RWPE2 (cell line): Measurements from ENCODE around the gene SNW1.
"Not testable (repeated sequence)": the region's sequence is repeated elsewhere in the genome, so short reads cannot be mapped to it uniquely, and the experiment has no call there.

Experiments used
- ATAC-seq: fragments of 200-7000 bp; cut with Tn5 transposase; 3 replicates; pipeline ENCODE4 v1.9.1; 2021; ENCODE audit warnings: low read depth
- DNase-seq: peaks from one replicate; pipeline ENCODE4 v3.0.0-alpha.2; 2020; ENCODE audit warnings: low spot score
- H3K27ac ChIP-seq: fragments of 450-650 bp; 2 replicates; pipeline ENCODE4 v1.5.1; 2017; ENCODE audit warnings: mild to moderate bottlenecking; ENCODE audit not compliant: poor library complexity, severe bottlenecking
- H3K27me3 ChIP-seq: fragments of 250-450 bp; sonication (Bioruptor Pico); 2 replicates; pipeline ENCODE4 v1.5.1; 2021; ENCODE audit warnings: mild to moderate bottlenecking, moderate library complexity; ENCODE audit not compliant: insufficient read depth, poor library complexity, severe bottlenecking
- H3K36me3 ChIP-seq: fragments of 250-450 bp; sonication (Bioruptor Pico); 2 replicates; pipeline ENCODE4 v1.5.1; 2020; ENCODE audit warnings: low read depth, mild to moderate bottlenecking, moderate library complexity
- H3K4me1 ChIP-seq: fragments of 250-450 bp; sonication (Bioruptor Pico); 2 replicates; pipeline ENCODE4 v1.5.1; 2021; ENCODE audit warnings: mild to moderate bottlenecking, moderate library complexity; ENCODE audit not compliant: insufficient read depth, poor library complexity, severe bottlenecking
- H3K4me3 ChIP-seq: fragments of 250-450 bp; sonication (Bioruptor Pico); 2 replicates; pipeline ENCODE4 v1.5.1; 2021; ENCODE audit warnings: mild to moderate bottlenecking, moderate library complexity; ENCODE audit not compliant: severe bottlenecking
- H3K9me3 ChIP-seq: fragments of 250-450 bp; sonication (Bioruptor Pico); 2 replicates; pipeline ENCODE4 v1.5.1; 2021; ENCODE audit warnings: mild to moderate bottlenecking, moderate library complexity; ENCODE audit not compliant: severe bottlenecking
- CTCF ChIP-seq: fragments of 450-650 bp; IDR thresholded peaks from one replicate; pipeline ENCODE4 v1.5.1; 2017; ENCODE audit warnings: mild to moderate bottlenecking, moderate library complexity; ENCODE audit not compliant: poor library complexity, severe bottlenecking

The SNW1 gene

GRCh38 chr14:77790566-77791224 lies 29.7 kb upstream of the SNW1 start:
- H3K4me1 ChIP-seq, result no peaks in the 10 kb centered on the region
- no peak for TF ChIP-seq CTCF
- H3K36me3 ChIP-seq, result no peaks in the 10 kb centered on the region
- ATAC-seq (peak; percentile 68), DNase-seq (no peak)
- no peak overlapping the region for H3K27ac ChIP-seq
- H3K27me3 ChIP-seq, result no peaks in the 10 kb centered on the region
- H3K9me3 ChIP-seq, result no peaks in the 10 kb centered on the region
- no peak overlapping the region for H3K4me3 ChIP-seq

- Histone ChIP-seq H3K36me3 (no peaks in the 10 kb centered on the region), H3K27ac (no peak overlapping the region), H3K27me3 (no peaks in the 10 kb centered on the region), H3K9me3 (no peaks in the 10 kb centered on the region), H3K4me3 (no peak overlapping the region), H3K4me1 (no peaks in the 10 kb centered on the region)
- no peak for DNase-seq
- no peak for ATAC-seq
- no peak for TF ChIP-seq CTCF
Measured at GRCh38 chr14:77786148-77786547, 25.2 kb upstream of the SNW1 start.

GRCh38 chr14:77782202-77782601 lies 21.2 kb upstream of the SNW1 start:
- Histone ChIP-seq H3K4me3 (no peak overlapping the region), H3K36me3 (no peaks in the 10 kb centered on the region), H3K27ac (no peak overlapping the region), H3K9me3 (no peaks in the 10 kb centered on the region), H3K4me1 (no peaks in the 10 kb centered on the region), H3K27me3 (no peaks in the 10 kb centered on the region)
- no peak for TF ChIP-seq CTCF
- DNase-seq (no peak), ATAC-seq (no peak)

GRCh38 chr14:77773966-77774365 lies 13.0 kb upstream of the SNW1 start:
- not testable (repeated sequence) for DNase-seq, H3K9me3 ChIP-seq, H3K4me1 ChIP-seq, ATAC-seq, H3K36me3 ChIP-seq, H3K27ac ChIP-seq, H3K27me3 ChIP-seq, H3K4me3 ChIP-seq

- DNase-seq, H3K27me3 ChIP-seq, ATAC-seq, H3K9me3 ChIP-seq, H3K4me1 ChIP-seq, H3K27ac ChIP-seq, H3K4me3 ChIP-seq, H3K36me3 ChIP-seq: not testable (repeated sequence)
Measured at GRCh38 chr14:77768442-77769069, 7.6 kb upstream of the SNW1 start.

GRCh38 chr14:77763978-77764377 lies 3.0 kb upstream of the SNW1 start:
- no peak overlapping the region for H3K27ac ChIP-seq
- no peak for TF ChIP-seq CTCF
- H3K4me1 ChIP-seq, result peaks cover 8% of the 10 kb centered on the region
- no peak overlapping the region for H3K4me3 ChIP-seq
- no peaks in the 10 kb centered on the region for H3K9me3 ChIP-seq
- H3K36me3 ChIP-seq, result peaks cover 6% of the 10 kb centered on the region
- no peak for ATAC-seq
- no peaks in the 10 kb centered on the region for H3K27me3 ChIP-seq
- DNase-seq, result no peak
